CD14-positive monocyte (primary cell): ENCODE data around the gene BCAT1. TPM values are rescaled to one million over a fixed set of nuclear protein-coding genes. Genes with fewer than 3 reads are reported as not detected.
"Not testable (repeated sequence)": the region's sequence is repeated elsewhere in the genome, so short reads cannot be mapped to it uniquely, and the experiment has no call there.

Source experiments
- DNase-seq, 3 donors: peaks; one replicate each; pipeline ENCODE4 v3.0.0-alpha.2; 2011 to 2022
- H2AFZ ChIP-seq: 2 replicates; pipeline ENCODE4 v1.6.0; 2012; ENCODE audit warnings: mild to moderate bottlenecking, low read depth, low read length, inconsistent platforms; ENCODE audit not compliant: insufficient read depth, poor library complexity, severe bottlenecking
- H3K27ac ChIP-seq, 2 donors: 1 replicate in 1 of 2; 2 replicates in 1 of 2; pipeline ENCODE4 v1.5.1; 2012 to 2013; ENCODE audit warnings: low read length in 2 of 2, control low read depth in 1 of 2, inconsistent platforms in 1 of 2, low read depth in 1 of 2, mild to moderate bottlenecking in 1 of 2
- H3K27me3 ChIP-seq, 2 donors: one replicate each; pipeline versions ENCODE4 v1.6.0 to v1.6.1; 2011 to 2013; ENCODE audit warnings: low read length in 2 of 2; ENCODE audit not compliant: control insufficient read depth in 2 of 2, insufficient read depth in 2 of 2
- H3K36me3 ChIP-seq, 2 donors: replicated peaks in 1 of 2; 1 replicate in 1 of 2; 2 replicates in 1 of 2; pipeline versions ENCODE4 v1.5.1 to v1.6.1; 2012 to 2013; ENCODE audit warnings: low read length in 2 of 2, control low read depth in 1 of 2, inconsistent platforms in 1 of 2, mild to moderate bottlenecking in 1 of 2; ENCODE audit not compliant: insufficient read depth in 2 of 2, control insufficient read depth in 1 of 2
- H3K4me1 ChIP-seq, 2 donors: 1 replicate in 1 of 2; 2 replicates in 1 of 2; pipeline versions ENCODE4 v1.5.1 to v1.6.1; 2012 to 2013; ENCODE audit warnings: low read length in 2 of 2, control low read depth in 1 of 2, inconsistent platforms in 1 of 2, mild to moderate bottlenecking in 1 of 2, moderate library complexity in 1 of 2; ENCODE audit not compliant: insufficient read depth in 2 of 2, control insufficient read depth in 1 of 2
- H3K4me2 ChIP-seq: replicated peaks from 2 replicates; pipeline ENCODE3; 2012; ENCODE audit warnings: low read length, moderate library complexity, mild to moderate bottlenecking; ENCODE audit not compliant: poor library complexity, severe bottlenecking; ENCODE audit errors: extremely low read depth
- H3K4me3 ChIP-seq, 3 experiments: fragments of 200-600 bp in 1 of 3; sonication (generic) in 1 of 3; replicated peaks in 1 of 3; 1 replicate in 2 of 3; 2 replicates in 1 of 3; pipeline ENCODE4 v1.5.1; 2011 to 2013; ENCODE audit warnings: low read length in 3 of 3, mild to moderate bottlenecking in 3 of 3, control low read depth in 2 of 3, low read depth in 2 of 3, inconsistent platforms in 1 of 3, moderate library complexity in 1 of 3
- H3K79me2 ChIP-seq: 2 replicates; pipeline ENCODE4 v1.6.0; 2012; ENCODE audit warnings: mild to moderate bottlenecking, control low read depth, inconsistent platforms, low read length, moderate library complexity; ENCODE audit not compliant: insufficient read depth
- H3K9ac ChIP-seq: 2 replicates; pipeline ENCODE4 v1.6.0; 2017; ENCODE audit warnings: low read length, mild to moderate bottlenecking; ENCODE audit not compliant: insufficient read depth, poor library complexity, severe bottlenecking
- H3K9me3 ChIP-seq, 2 donors: replicated peaks in 1 of 2; 1 replicate in 1 of 2; 2 replicates in 1 of 2; pipeline versions ENCODE4 v1.5.1 to v1.6.1; 2012 to 2013; ENCODE audit warnings: low read length in 2 of 2, control low read depth in 1 of 2; ENCODE audit not compliant: control insufficient read depth in 1 of 2, insufficient read depth in 1 of 2
- H4K20me1 ChIP-seq: 2 replicates; pipeline ENCODE4 v1.6.0; 2012; ENCODE audit warnings: mild to moderate bottlenecking, low read length, control low read depth, moderate library complexity; ENCODE audit not compliant: insufficient read depth
- H3K27ac Mint-ChIP-seq, 7 donors: one replicate each; pipeline ENCODE4 v1.8.0; 2020; ENCODE audit warnings: mild to moderate bottlenecking in 7 of 7, mixed read lengths in 7 of 7, moderate library complexity in 6 of 7, inconsistent platforms in 2 of 7
- H3K27me3 Mint-ChIP-seq, 3 donors: one replicate each; pipeline ENCODE4 v1.8.0; 2021 to 2022; ENCODE audit warnings: low read depth in 3 of 3, mild to moderate bottlenecking in 3 of 3, mixed read lengths in 3 of 3, moderate library complexity in 3 of 3, inconsistent platforms in 1 of 3
- H3K36me3 Mint-ChIP-seq, 2 donors: one replicate each; pipeline ENCODE4 v1.8.0; 2020; ENCODE audit warnings: mixed read lengths in 2 of 2, inconsistent platforms in 1 of 2, mild to moderate bottlenecking in 1 of 2
- H3K4me1 Mint-ChIP-seq: one replicate; pipeline ENCODE4 v1.8.0; 2020; ENCODE audit warnings: mild to moderate bottlenecking, mixed read lengths
- H3K4me3 Mint-ChIP-seq, 2 donors: one replicate each; pipeline ENCODE4 v1.8.0; 2020; ENCODE audit warnings: mild to moderate bottlenecking in 2 of 2, mixed read lengths in 2 of 2, moderate library complexity in 1 of 2
- H3K9me3 Mint-ChIP-seq, 7 donors: one replicate each; pipeline ENCODE4 v1.8.0; 2020 to 2022; ENCODE audit warnings: mixed read lengths in 7 of 7, mild to moderate bottlenecking in 6 of 7, moderate library complexity in 6 of 7, inconsistent platforms in 2 of 7
- WGBS: methylation state at CpG from one replicate; pipeline ENCODE4 v1.1.5; 2013; ENCODE audit warnings: missing lambda C conversion rate; ENCODE audit not compliant: insufficient coverage; 5-methylcytosine and 5-hydroxymethylcytosine counted together
- intact Hi-C, 2 donors: fragments of 100-400 bp; cut with micrococcal nuclease; formaldehyde crosslinking; loops; one replicate each; pipeline versions ENCODE4 v1.15.0 to v1.15.1; 2023
- polyA plus RNA-seq, 3 donors: library from polyadenylated mRNA; depleted of rRNA in 1 of 3; unstranded in 2 of 3; stranded (reverse) in 1 of 3; fragments of 300-500 nt in 2 of 3; fragments of >200 nt in 1 of 3; fragmentation: Illumina TruSeq in 2 of 3; gene quantifications; 1 replicate in 2 of 3; 2 replicates in 1 of 3; pipeline ENCODE4 v1.2.3, GENCODE V29; 2012 to 2021
- TF ChIP-seq, protein P1 (sequence below): fragments of 200-600 bp; IDR thresholded peaks from one replicate; pipeline ENCODE4 v1.8.0; 2022; ENCODE audit warnings: antibody characterized with exemption, mild to moderate bottlenecking

The BCAT1 gene
- polyA plus RNA-seq, 3 donors = 3.5 to 16.9 (median 15.2) TPM

GRCh38 chr12:24872211-24872610, 76.7 kb downstream of the BCAT1 start:
- Histone ChIP-seq H3K27me3 (no peaks in the 10 kb centered on the region), H4K20me1 (no peaks in the 10 kb centered on the region), H3K27ac (no peak overlapping the region), H3K9ac (no peak overlapping the region), H3K36me3 (no peaks in the 10 kb centered on the region), H3K4me1 (no peaks in the 10 kb centered on the region), H3K4me2 (no peak overlapping the region), H3K79me2 (no peaks in the 10 kb centered on the region), H3K9me3 (no peaks in the 10 kb centered on the region), H3K4me3 (no peak overlapping the region), H2AFZ (no peak overlapping the region)
- peaks cover 0 to 7% (median 0%) of the 10 kb centered on the region in 7 donors for H3K9me3 Mint-ChIP-seq
- TF ChIP-seq, protein P1, sequence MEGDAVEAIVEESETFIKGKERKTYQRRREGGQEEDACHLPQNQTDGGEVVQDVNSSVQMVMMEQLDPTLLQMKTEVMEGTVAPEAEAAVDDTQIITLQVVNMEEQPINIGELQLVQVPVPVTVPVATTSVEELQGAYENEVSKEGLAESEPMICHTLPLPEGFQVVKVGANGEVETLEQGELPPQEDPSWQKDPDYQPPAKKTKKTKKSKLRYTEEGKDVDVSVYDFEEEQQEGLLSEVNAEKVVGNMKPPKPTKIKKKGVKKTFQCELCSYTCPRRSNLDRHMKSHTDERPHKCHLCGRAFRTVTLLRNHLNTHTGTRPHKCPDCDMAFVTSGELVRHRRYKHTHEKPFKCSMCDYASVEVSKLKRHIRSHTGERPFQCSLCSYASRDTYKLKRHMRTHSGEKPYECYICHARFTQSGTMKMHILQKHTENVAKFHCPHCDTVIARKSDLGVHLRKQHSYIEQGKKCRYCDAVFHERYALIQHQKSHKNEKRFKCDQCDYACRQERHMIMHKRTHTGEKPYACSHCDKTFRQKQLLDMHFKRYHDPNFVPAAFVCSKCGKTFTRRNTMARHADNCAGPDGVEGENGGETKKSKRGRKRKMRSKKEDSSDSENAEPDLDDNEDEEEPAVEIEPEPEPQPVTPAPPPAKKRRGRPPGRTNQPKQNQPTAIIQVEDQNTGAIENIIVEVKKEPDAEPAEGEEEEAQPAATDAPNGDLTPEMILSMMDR = no peak
- peaks cover 0 to 2% of the 10 kb centered on the region in 2 donors for H3K36me3 Mint-ChIP-seq
- no peak for DNase-seq
- no peaks in the 10 kb centered on the region for H3K4me1 Mint-ChIP-seq
- no peak overlapping the region for H3K4me3 Mint-ChIP-seq
- intact Hi-C loops = no loop called here
- WGBS = no CpG with 5 or more reads among the region's 1 CpG
- H3K27me3 Mint-ChIP-seq = no peaks in the 10 kb centered on the region
- no peak overlapping the region for H3K27ac Mint-ChIP-seq

GRCh38 chr12:24866139-24866538, 82.8 kb downstream of the BCAT1 start:
- H3K27me3 Mint-ChIP-seq, H3K9me3 ChIP-seq, H3K79me2 ChIP-seq, H3K4me3 Mint-ChIP-seq, H3K4me1 ChIP-seq, H3K36me3 Mint-ChIP-seq, DNase-seq, H4K20me1 ChIP-seq, H3K4me3 ChIP-seq, H3K27me3 ChIP-seq, H3K36me3 ChIP-seq, H3K9ac ChIP-seq, H2AFZ ChIP-seq, H3K27ac Mint-ChIP-seq, H3K4me2 ChIP-seq, H3K4me1 Mint-ChIP-seq, intact Hi-C loops, H3K27ac ChIP-seq: not testable (repeated sequence)
- 98% methylated on average over 16 of the region's 24 CpGs for WGBS
- peaks cover 0 to 16% (median 6%) of the 10 kb centered on the region in 7 donors for H3K9me3 Mint-ChIP-seq
